K562 (cell line): ENCODE results near the gene KLRB1.

ENCODE experiments used
- HDGF ChIP-seq: fragments of 450-650 bp; IDR thresholded peaks from 2 replicates; pipeline ENCODE4 v1.6.1; 2016
- JUND ChIP-seq, 2 experiments: IDR thresholded peaks; 2 replicates in 1 of 2; 3 replicates in 1 of 2; pipeline ENCODE4 v1.6.1; 2011; ENCODE audit warnings: borderline replicate concordance in 2 of 2, low read depth in 2 of 2, low read length in 2 of 2, improper control_type of control experiment in 1 of 2, missing biosample characterization in 1 of 2, missing genetic modification characterization in 1 of 2, missing genetic modification reagents in 1 of 2
- SRF ChIP-seq, 2 experiments: fragments of 250-450, 450-650 bp in 1 of 2; sonication (Bioruptor Pico) in 1 of 2; sonication (generic) in 1 of 2; formaldehyde crosslinking; IDR thresholded peaks; 2 replicates each; pipeline versions ENCODE4 v1.5.0 to v1.5.1; 2020 to 2022; ENCODE audit warnings: mild to moderate bottlenecking in 1 of 2, missing genetic modification reagents in 1 of 2
- ZBTB8A ChIP-seq: fragments of 450-650 bp; IDR thresholded peaks from 2 replicates; pipeline ENCODE4 v1.6.1; 2018; ENCODE audit warnings: mild to moderate bottlenecking, moderate library complexity; ENCODE audit not compliant: partially characterized antibody
- ZNF165 ChIP-seq: fragments of 250-450 bp; sonication (Bioruptor Pico); IDR thresholded peaks from 2 replicates; pipeline ENCODE4 v1.4.0; 2020; ENCODE audit warnings: borderline replicate concordance

GRCh38 chr12:9588749-9589148, 19.0 kb downstream of the KLRB1 start:
- TF ChIP-seq ZBTB8A (no peak), JUND (IDR thresholded peaks at IDR 0.05; ENCODE audit: borderline replicate concordance, low read depth, low read length) (no peak), JUND (tag; IDR thresholded peaks at IDR 0.05; ENCODE audit: borderline replicate concordance, low read depth, low read length) (no peak), SRF (CRISPR knock-in tag; IDR thresholded peaks at IDR 0.05) (no peak), HDGF (no peak), ZNF165 (CRISPR knock-in tag) (no peak)
